ENCODE measurements around the gene SUGT1.

DNA sequence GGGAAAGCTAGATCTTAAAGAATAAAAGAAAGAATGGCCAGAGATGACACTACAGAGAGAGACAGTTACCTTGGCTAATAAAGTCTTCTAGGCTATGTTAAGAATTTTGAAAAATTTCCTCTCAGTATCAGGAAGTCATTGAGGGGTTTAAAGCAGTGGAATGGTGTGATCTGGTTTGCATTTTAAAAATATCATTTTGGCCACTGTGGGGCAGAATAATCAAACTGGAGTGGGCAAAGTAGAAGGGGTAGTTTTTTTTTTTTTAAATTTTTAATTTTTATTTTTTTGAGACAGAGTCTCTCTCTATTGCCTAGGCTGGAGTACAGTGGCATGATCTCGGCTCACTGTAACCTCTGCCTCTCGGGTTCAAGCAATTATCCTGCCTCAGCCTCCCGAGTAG is 91.4 kb downstream of the SUGT1 start:
- TF ChIP-seq, protein P1, sequence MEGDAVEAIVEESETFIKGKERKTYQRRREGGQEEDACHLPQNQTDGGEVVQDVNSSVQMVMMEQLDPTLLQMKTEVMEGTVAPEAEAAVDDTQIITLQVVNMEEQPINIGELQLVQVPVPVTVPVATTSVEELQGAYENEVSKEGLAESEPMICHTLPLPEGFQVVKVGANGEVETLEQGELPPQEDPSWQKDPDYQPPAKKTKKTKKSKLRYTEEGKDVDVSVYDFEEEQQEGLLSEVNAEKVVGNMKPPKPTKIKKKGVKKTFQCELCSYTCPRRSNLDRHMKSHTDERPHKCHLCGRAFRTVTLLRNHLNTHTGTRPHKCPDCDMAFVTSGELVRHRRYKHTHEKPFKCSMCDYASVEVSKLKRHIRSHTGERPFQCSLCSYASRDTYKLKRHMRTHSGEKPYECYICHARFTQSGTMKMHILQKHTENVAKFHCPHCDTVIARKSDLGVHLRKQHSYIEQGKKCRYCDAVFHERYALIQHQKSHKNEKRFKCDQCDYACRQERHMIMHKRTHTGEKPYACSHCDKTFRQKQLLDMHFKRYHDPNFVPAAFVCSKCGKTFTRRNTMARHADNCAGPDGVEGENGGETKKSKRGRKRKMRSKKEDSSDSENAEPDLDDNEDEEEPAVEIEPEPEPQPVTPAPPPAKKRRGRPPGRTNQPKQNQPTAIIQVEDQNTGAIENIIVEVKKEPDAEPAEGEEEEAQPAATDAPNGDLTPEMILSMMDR (conservative IDR thresholded peaks at IDR 0.05; ENCODE audit: low read length) = peak; percentile 21; the same call in 1 of the 2 replicates
- TF ChIP-seq EZH2phosphoT487 (IDR thresholded peaks at IDR 0.05; ENCODE audit: borderline replicate concordance, low read depth, low read length) = no peak

Data from OCI-LY7 (cell line).